Mesothelial cell of epicardium (in vitro differentiated cells): ENCODE measurements around the gene PLAU. TPM values are rescaled to one million over a fixed set of nuclear protein-coding genes. Genes with fewer than 3 reads are reported as not detected.
A peak's percentile ranks its signal among the peaks of the same experiment; 100 is the strongest.
"Not testable (repeated sequence)": the region's sequence is repeated elsewhere in the genome, so short reads cannot be mapped to it uniquely, and the experiment has no call there.

ENCODE experiments used
- DNase-seq, 2 experiments: peaks; one replicate each; pipeline ENCODE4 v3.0.0; 2021; ENCODE audit warnings: low spot score in 2 of 2; ENCODE audit not compliant: unreplicated experiment in 2 of 2
- H3K27ac Mint-ChIP-seq: 2 replicates; pipeline ENCODE4 v1.8.0; 2021; ENCODE audit warnings: mixed read lengths
- H3K27me3 Mint-ChIP-seq: 2 replicates; pipeline ENCODE4 v1.8.0; 2021; ENCODE audit warnings: low read depth, mixed read lengths
- H3K36me3 Mint-ChIP-seq: 2 replicates; pipeline ENCODE4 v1.8.0; 2021; ENCODE audit warnings: mixed read lengths
- H3K4me1 Mint-ChIP-seq: 2 replicates; pipeline ENCODE4 v1.8.0; 2021; ENCODE audit warnings: mixed read lengths
- H3K4me3 Mint-ChIP-seq: 2 replicates; pipeline ENCODE4 v1.8.0; 2021; ENCODE audit warnings: mild to moderate bottlenecking, moderate library complexity, mixed read lengths
- H3K9me3 Mint-ChIP-seq: 2 replicates; pipeline ENCODE4 v1.8.0; 2021; ENCODE audit warnings: mixed read lengths
- CTCF ChIP-seq: fragments of 200-600 bp; sonication (generic); IDR thresholded peaks from one replicate; pipeline ENCODE4 v1.5.0; 2021; ENCODE audit warnings: antibody characterized with exemption; ENCODE audit not compliant: unreplicated experiment
- total RNA-seq: library from RNA; stranded (reverse); gene quantifications from 3 replicates; pipeline ENCODE4 v1.2.1, GENCODE V29; 2021

The PLAU gene
- total RNA-seq, 1 donor from 2014 or later, result 4.7 TPM

- no peak overlapping the region for H3K4me3 Mint-ChIP-seq
- no peaks in the 10 kb centered on the region for H3K36me3 Mint-ChIP-seq
- TF ChIP-seq CTCF, result no peak
- no peaks in the 10 kb centered on the region for H3K27me3 Mint-ChIP-seq
- DNase-seq, result no peak
- H3K9me3 Mint-ChIP-seq, result no peaks in the 10 kb centered on the region
- H3K4me1 Mint-ChIP-seq, result peaks cover 24% of the 10 kb centered on the region
- no peak overlapping the region for H3K27ac Mint-ChIP-seq
These were observed 53.8 kb downstream of the PLAU start for GRCh38 chr10:73964743-73965142.

GRCh38 chr10:73965267-73965889 is 54.4 kb downstream of the PLAU start:
- Mint-ChIP-seq H3K27ac (peak overlapping the region; percentile 98), H3K4me1 (peaks cover 24% of the 10 kb centered on the region)
- not testable (repeated sequence) for H3K36me3 Mint-ChIP-seq, H3K4me3 Mint-ChIP-seq, DNase-seq, H3K9me3 Mint-ChIP-seq, H3K27me3 Mint-ChIP-seq

GRCh38 chr10:73965890-73966768 is 55.2 kb downstream of the PLAU start:
- TF ChIP-seq CTCF, result no peak
- Mint-ChIP-seq H3K4me3 (peak overlapping the region; percentile 28), H3K36me3 (no peaks in the 10 kb centered on the region), H3K27ac (peak overlapping the region; percentile 98), H3K4me1 (peaks cover 24% of the 10 kb centered on the region), H3K9me3 (no peaks in the 10 kb centered on the region), H3K27me3 (no peaks in the 10 kb centered on the region)
- peak; percentile 50 to 62 for DNase-seq

GRCh38 chr10:73967022-73967429 is 56.1 kb downstream of the PLAU start:
- no peak overlapping the region for H3K4me3 Mint-ChIP-seq
- no peaks in the 10 kb centered on the region for H3K9me3 Mint-ChIP-seq
- H3K27me3 Mint-ChIP-seq, result no peaks in the 10 kb centered on the region
- no peak for TF ChIP-seq CTCF
- H3K27ac Mint-ChIP-seq, result peak overlapping the region; percentile 98
- DNase-seq, result no peak
- H3K36me3 Mint-ChIP-seq, result no peaks in the 10 kb centered on the region
- H3K4me1 Mint-ChIP-seq, result peaks cover 24% of the 10 kb centered on the region

Other genes with a start within 250 kb of the PLAU start
- 11.7 to 12.8 TPM (median 12.1 TPM) in 3 replicates for gene AGAP5, start 213.0 kb upstream of the PLAU start, total RNA-seq
- 74.8 to 77.6 TPM (median 75.5 TPM) in 3 replicates for gene SEC24C, start 166.8 kb upstream of the PLAU start, total RNA-seq
- 21.0 to 23.5 TPM (median 23.1 TPM) in 3 replicates for gene CHCHD1, start 129.1 kb upstream of the PLAU start, total RNA-seq
- 121 to 131 TPM (median 122 TPM) in 3 replicates for gene ZSWIM8, start 125.5 kb upstream of the PLAU start, total RNA-seq
- 37.2 to 40.8 TPM (median 38.7 TPM) in 3 replicates for gene NDST2, start 99.5 kb upstream of the PLAU start, total RNA-seq
- gene CAMK2G, start 36.6 kb upstream of the PLAU start, total RNA-seq, result 27.3 to 28.3 TPM (median 27.8 TPM) in 3 replicates
- 129 to 132 TPM (median 131 TPM) in 3 replicates for gene VCL, start 87.0 kb downstream of the PLAU start, total RNA-seq
- 47.6 to 49.4 TPM (median 48.7 TPM) in 3 replicates for gene AP3M1, start 239.7 kb downstream of the PLAU start, total RNA-seq
- 25.0 to 26.2 TPM (median 26.2 TPM) in 3 replicates for gene ADK, start 240.1 kb downstream of the PLAU start, total RNA-seq